ENCODE results near the gene RRP36. TPM values are rescaled to one million over a fixed set of nuclear protein-coding genes. Genes with fewer than 3 reads are reported as not detected.

The RRP36 gene
- polyA plus RNA-seq, 3 donors, result 26.6 to 52.5 (median 43.3) TPM

GRCh38 chr6:42987533-42988451, 33.6 kb upstream of the RRP36 start:
- peak overlapping the region in 1 of 7 donors; percentile 15 for H3K27ac Mint-ChIP-seq
- no peak for TF ChIP-seq CTCF (IDR thresholded peaks at IDR 0.05)
- DNase-seq, result no peak
- no peak overlapping the region for H3K4me3 ChIP-seq (replicated peaks in 1 of 3; ENCODE audit: low read depth in 2 of 3, low read length in 3 of 3)
- H3K9me3 Mint-ChIP-seq, result no peaks in the 10 kb centered on the region
- no peak overlapping the region for H3K4me2 ChIP-seq (replicated peaks; ENCODE audit: extremely low read depth, low read length, poor library complexity, severe bottlenecking)
- peaks cover 15 to 22% of the 10 kb centered on the region in 2 donors for H3K4me1 ChIP-seq (ENCODE audit: control insufficient read depth in 1 of 2, insufficient read depth in 2 of 2, low read length in 2 of 2)
- intact Hi-C loops (cut with micrococcal nuclease), result no loop called here
- peaks cover 0 to 4% (median 0%) of the 10 kb centered on the region in 3 donors for H3K27me3 Mint-ChIP-seq (ENCODE audit: low read depth in 3 of 3)
- H3K9me3 ChIP-seq (replicated peaks in 1 of 2; ENCODE audit: control insufficient read depth in 1 of 2, insufficient read depth in 1 of 2, low read length in 2 of 2), result no peaks in the 10 kb centered on the region
- H3K4me3 Mint-ChIP-seq, result peak overlapping the region in 1 of 2 donors; percentile 24
- H3K36me3 Mint-ChIP-seq, result peaks cover 24 to 50% of the 10 kb centered on the region in 2 donors
- no peak overlapping the region for H3K9ac ChIP-seq (ENCODE audit: insufficient read depth, low read length, poor library complexity, severe bottlenecking)
- no peak overlapping the region for H2AFZ ChIP-seq (ENCODE audit: insufficient read depth, low read depth, low read length, poor library complexity, severe bottlenecking)
- H3K79me2 ChIP-seq (ENCODE audit: insufficient read depth, low read length), result peaks cover 34% of the 10 kb centered on the region
- H3K4me1 Mint-ChIP-seq, result peaks cover 42% of the 10 kb centered on the region
- WGBS (ENCODE audit: insufficient coverage), result 79% methylated on average over 3 of the region's 5 CpGs
- H3K27ac ChIP-seq (ENCODE audit: low read depth in 1 of 2, low read length in 2 of 2), result no peak overlapping the region
- H4K20me1 ChIP-seq (ENCODE audit: insufficient read depth, low read length), result peaks cover 17% of the 10 kb centered on the region
- peaks cover 23 to 37% of the 10 kb centered on the region in 2 donors for H3K36me3 ChIP-seq (replicated peaks in 1 of 2; ENCODE audit: control insufficient read depth in 1 of 2, insufficient read depth in 2 of 2, low read length in 2 of 2)
- H3K27me3 ChIP-seq (ENCODE audit: control insufficient read depth in 2 of 2, insufficient read depth in 2 of 2, low read length in 2 of 2), result no peaks in the 10 kb centered on the region

GRCh38 chr6:42988486-42989020, 32.9 kb upstream of the RRP36 start:
- no peaks in the 10 kb centered on the region for H3K9me3 Mint-ChIP-seq
- peaks cover 0 to 4% (median 0%) of the 10 kb centered on the region in 3 donors for H3K27me3 Mint-ChIP-seq (ENCODE audit: low read depth in 3 of 3)
- H3K36me3 ChIP-seq (replicated peaks in 1 of 2; ENCODE audit: control insufficient read depth in 1 of 2, insufficient read depth in 2 of 2, low read length in 2 of 2), result peaks cover 23 to 37% of the 10 kb centered on the region in 2 donors
- peaks cover 34% of the 10 kb centered on the region for H3K79me2 ChIP-seq (ENCODE audit: insufficient read depth, low read length)
- no peak overlapping the region for H3K27ac ChIP-seq (ENCODE audit: low read depth in 1 of 2, low read length in 2 of 2)
- no peak overlapping the region for H3K4me2 ChIP-seq (replicated peaks; ENCODE audit: extremely low read depth, low read length, poor library complexity, severe bottlenecking)
- H3K4me3 ChIP-seq (replicated peaks in 1 of 3; ENCODE audit: low read depth in 2 of 3, low read length in 3 of 3), result no peak overlapping the region
- H4K20me1 ChIP-seq (ENCODE audit: insufficient read depth, low read length), result peaks cover 17% of the 10 kb centered on the region
- H3K9ac ChIP-seq (ENCODE audit: insufficient read depth, low read length, poor library complexity, severe bottlenecking), result no peak overlapping the region
- H3K27ac Mint-ChIP-seq, result peak overlapping the region in 1 of 7 donors; percentile 26
- H3K27me3 ChIP-seq (ENCODE audit: control insufficient read depth in 2 of 2, insufficient read depth in 2 of 2, low read length in 2 of 2), result no peaks in the 10 kb centered on the region
- 100% methylated on average over 1 of the region's 1 CpG for WGBS (ENCODE audit: insufficient coverage)
- no peak overlapping the region for H2AFZ ChIP-seq (ENCODE audit: insufficient read depth, low read depth, low read length, poor library complexity, severe bottlenecking)
- no peak overlapping the region for H3K4me3 Mint-ChIP-seq
- H3K9me3 ChIP-seq (replicated peaks in 1 of 2; ENCODE audit: control insufficient read depth in 1 of 2, insufficient read depth in 1 of 2, low read length in 2 of 2), result no peaks in the 10 kb centered on the region
- H3K4me1 Mint-ChIP-seq, result peaks cover 40% of the 10 kb centered on the region
- intact Hi-C loops (cut with micrococcal nuclease), result no loop called here
- peaks cover 24 to 53% of the 10 kb centered on the region in 2 donors for H3K36me3 Mint-ChIP-seq
- no peak for TF ChIP-seq CTCF (IDR thresholded peaks at IDR 0.05)
- peaks cover 13 to 19% of the 10 kb centered on the region in 2 donors for H3K4me1 ChIP-seq (ENCODE audit: control insufficient read depth in 1 of 2, insufficient read depth in 2 of 2, low read length in 2 of 2)
- DNase-seq, result no peak
